ENCODE data around the gene ZNF335. TPM values are rescaled to one million over a fixed set of nuclear protein-coding genes. Genes with fewer than 3 reads are reported as not detected.

Gene ZNF335
- total and polyA plus RNA-seq, 2 of the 13 experiments (the other 11 are each of a cell fraction or from before 2014, with no cell fraction given), result 9.7 to 13.7 TPM

- TF ChIP-seq RBAK (CRISPR knock-in tag; IDR thresholded peaks at IDR 0.05) (no peak), ZNF235 (CRISPR knock-in tag; IDR thresholded peaks at IDR 0.05; ENCODE audit: borderline replicate concordance) (no peak), RERE (CRISPR knock-in tag; IDR thresholded peaks at IDR 0.05; ENCODE audit: low read depth) (no peak), IKZF5 (CRISPR knock-in tag; IDR thresholded peaks at IDR 0.05) (no peak), RELA (CRISPR knock-in tag; IDR thresholded peaks at IDR 0.05) (no peak), LBX2 (CRISPR knock-in tag; IDR thresholded peaks at IDR 0.05; ENCODE audit: borderline replicate concordance) (no peak), CBX5 (CRISPR knock-in tag; IDR thresholded peaks at IDR 0.05; ENCODE audit: borderline replicate concordance) (no peak), HBP1 (CRISPR knock-in tag; IDR thresholded peaks at IDR 0.05; ENCODE audit: low read depth) (no peak), ZNF549 (CRISPR knock-in tag; IDR thresholded peaks at IDR 0.05) (0 out of 2 replicates have a peak, but pooled peaks have one; percentile 26), HOXA7 (CRISPR knock-in tag; IDR thresholded peaks at IDR 0.05) (no peak), SRSF9 (IDR thresholded peaks at IDR 0.05; ENCODE audit: borderline replicate concordance, insufficient read depth, low read depth, low read length, poor library complexity, severe bottlenecking) (no peak), ZNF20 (CRISPR knock-in tag; IDR thresholded peaks at IDR 0.05) (peak; percentile 11; the same call in 1 of the 2 replicates), ZNF281 (CRISPR knock-in tag; IDR thresholded peaks at IDR 0.05; ENCODE audit: borderline replicate concordance) (no peak), ZNF335 (CRISPR knock-in tag; IDR thresholded peaks at IDR 0.05) (0 out of 2 replicates have a peak, but pooled peaks have one; percentile 86), MAFF (IDR thresholded peaks at IDR 0.05; ENCODE audit: low read depth, low read length) (peak; percentile 73), MTA1 (CRISPR knock-in tag; IDR thresholded peaks at IDR 0.05; ENCODE audit: borderline replicate concordance) (no peak), POGZ (CRISPR knock-in tag; IDR thresholded peaks at IDR 0.05) (no peak), ZNF556 (CRISPR knock-in tag; IDR thresholded peaks at IDR 0.05; ENCODE audit: borderline replicate concordance) (no peak)
Measured at GRCh38 chr20:45972500-45973183, 639 bp upstream of the ZNF335 start (continued).

Data from HepG2 (cell line).